Measurements from ENCODE around the gene STK32C.
A peak's percentile ranks its signal among the peaks of the same experiment; 100 is the strongest.

Gene STK32C

DNA sequence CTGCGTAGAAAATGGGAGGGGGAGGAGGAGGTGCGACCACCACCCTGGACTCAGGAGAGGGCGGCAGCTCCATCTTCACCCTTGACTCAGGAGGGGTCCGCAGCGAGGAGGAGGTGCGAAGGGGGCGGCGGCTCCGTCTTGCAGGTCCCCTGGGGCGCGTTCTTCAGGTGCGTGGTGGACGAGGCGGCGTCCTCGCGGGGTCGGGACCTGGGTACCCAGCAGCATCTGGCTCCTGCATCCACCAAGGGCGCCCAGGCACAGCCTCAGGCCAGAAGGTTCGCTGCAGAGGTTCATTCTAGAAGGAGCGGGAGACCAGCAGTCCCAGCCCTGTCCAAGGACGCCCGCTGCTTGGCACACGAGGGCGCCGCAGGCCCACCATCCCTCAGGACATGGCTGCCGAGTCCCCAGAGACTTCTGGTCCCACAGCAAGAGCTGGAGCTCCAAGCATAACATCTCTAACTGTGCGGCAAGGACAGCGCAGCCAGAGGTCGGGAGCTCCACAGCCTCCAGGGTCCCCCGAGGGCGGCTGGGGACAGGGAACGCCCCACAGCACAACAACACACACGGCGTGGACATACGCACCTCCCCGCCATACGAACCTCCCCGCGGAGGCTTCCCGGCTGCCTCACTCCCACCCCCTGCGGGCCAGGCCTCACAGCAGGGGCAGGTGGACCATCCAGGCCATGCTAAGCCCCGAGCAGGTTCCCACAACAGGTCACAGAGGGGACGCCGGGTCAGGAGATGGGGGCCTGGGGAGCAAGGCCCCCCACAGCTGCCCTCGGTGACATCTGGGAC, 137.8 kb downstream of the STK32C start:
- peaks cover 2% of the 10 kb centered on the region for H3K9me3 Mint-ChIP-seq
- peaks cover 3% of the 10 kb centered on the region for H3K4me1 Mint-ChIP-seq
- H3K27me3 Mint-ChIP-seq: peaks cover 3% of the 10 kb centered on the region
- no peak for DNase-seq (ENCODE audit: low spot score in 2 of 2)
- no peak for ATAC-seq (ENCODE audit: low read depth)
- H3K4me3 Mint-ChIP-seq: no peak overlapping the region
- H3K36me3 Mint-ChIP-seq: peaks cover 1% of the 10 kb centered on the region
- H3K27ac Mint-ChIP-seq: no peak overlapping the region

DNA sequence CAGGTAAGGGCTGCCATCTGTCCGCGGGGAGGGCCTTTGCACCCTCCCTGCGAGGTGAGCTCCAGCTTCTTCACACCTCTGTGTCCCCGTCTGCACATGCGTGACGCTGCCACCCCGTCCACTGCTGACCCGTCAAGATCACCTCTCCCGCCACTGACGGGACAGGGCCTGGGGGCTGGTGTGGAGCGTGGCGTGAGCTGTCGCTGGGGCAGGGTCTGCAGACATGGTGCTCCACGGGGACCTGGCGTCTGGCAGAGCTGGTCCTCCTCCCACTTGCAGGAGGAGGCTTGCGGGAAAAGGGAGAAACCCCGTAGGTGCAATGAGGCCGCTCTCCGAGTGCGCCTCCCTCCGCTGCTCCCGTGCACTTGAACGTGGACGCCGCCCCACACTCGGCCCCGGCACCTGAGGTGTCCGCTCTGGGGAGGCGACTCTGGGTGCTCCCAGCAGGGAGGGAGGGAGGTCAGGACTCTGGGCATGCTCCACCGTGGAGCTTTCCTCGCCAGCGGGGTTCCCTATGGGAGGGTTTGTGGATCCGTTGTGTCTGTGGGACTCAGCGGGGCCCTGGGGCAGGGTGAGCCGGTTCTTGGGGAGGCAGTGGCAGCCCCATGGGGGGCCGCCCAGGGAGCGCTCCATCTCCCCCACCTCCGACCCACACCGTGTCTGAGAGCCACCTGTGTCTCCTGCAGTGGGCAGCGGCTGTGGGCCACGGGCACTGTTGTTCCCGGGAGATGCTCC, 138.6 kb downstream of the STK32C start:
- Mint-ChIP-seq H3K27me3 (peaks cover 3% of the 10 kb centered on the region), H3K4me3 (no peak overlapping the region), H3K27ac (no peak overlapping the region), H3K36me3 (peaks cover 1% of the 10 kb centered on the region), H3K4me1 (peaks cover 6% of the 10 kb centered on the region), H3K9me3 (peaks cover 2% of the 10 kb centered on the region)
- DNase-seq (ENCODE audit: low spot score in 2 of 2): no peak
- no peak for ATAC-seq (ENCODE audit: low read depth)

DNA sequence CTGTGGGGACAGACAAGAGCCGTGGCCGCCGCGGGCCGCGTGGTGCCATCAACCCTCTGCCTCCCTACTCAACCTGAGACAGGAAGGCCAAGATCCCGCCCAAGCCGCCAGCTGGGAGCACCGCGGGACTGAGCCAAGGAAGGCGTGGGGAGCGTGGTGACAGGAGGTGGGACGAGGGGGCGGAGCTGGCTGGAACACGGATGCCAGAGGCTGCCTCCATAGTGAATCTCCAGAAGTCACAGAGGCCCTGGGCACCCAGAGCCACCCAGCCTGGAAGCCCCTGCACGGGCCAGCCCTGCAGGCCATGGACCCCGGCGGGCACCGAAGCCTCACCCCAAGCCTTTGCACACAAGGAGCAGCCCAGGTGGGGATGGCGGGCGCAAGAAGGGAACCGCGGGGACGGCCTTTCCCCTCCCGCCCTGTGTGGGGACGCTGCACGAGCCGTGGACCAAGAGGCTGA, 139.1 kb downstream of the STK32C start:
- peaks cover 1% of the 10 kb centered on the region for H3K36me3 Mint-ChIP-seq
- ATAC-seq (ENCODE audit: low read depth) (no peak), DNase-seq (ENCODE audit: low spot score in 2 of 2) (no peak)
- H3K4me1 Mint-ChIP-seq: peaks cover 6% of the 10 kb centered on the region
- H3K27ac Mint-ChIP-seq: no peak overlapping the region
- peaks cover 2% of the 10 kb centered on the region for H3K9me3 Mint-ChIP-seq
- no peak overlapping the region for H3K4me3 Mint-ChIP-seq
- H3K27me3 Mint-ChIP-seq: peaks cover 3% of the 10 kb centered on the region

DNA sequence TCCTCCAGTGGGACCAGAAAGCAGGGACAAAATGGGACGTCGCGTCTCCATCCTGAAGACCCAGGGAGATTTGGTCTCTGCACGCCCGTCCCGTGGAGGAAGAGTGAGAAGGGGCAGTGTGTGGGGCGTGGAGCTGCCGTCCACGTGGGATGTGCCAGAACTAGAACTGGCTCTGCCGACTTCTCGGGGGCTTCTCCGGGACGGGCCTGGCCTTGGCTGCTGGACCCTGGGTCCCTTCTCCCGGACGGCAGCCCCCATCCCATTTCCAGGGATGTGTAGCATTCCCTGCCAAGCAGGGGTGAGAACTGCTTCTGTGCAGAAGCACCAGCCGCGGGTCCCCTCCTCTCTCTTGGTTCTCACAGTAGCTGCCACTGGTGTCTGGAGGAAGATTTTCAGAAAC, 139.8 kb downstream of the STK32C start:
- DNase-seq (ENCODE audit: low spot score in 2 of 2) (no peak), ATAC-seq (ENCODE audit: low read depth) (no peak)
- H3K9me3 Mint-ChIP-seq: no peaks in the 10 kb centered on the region
- peaks cover 6% of the 10 kb centered on the region for H3K4me1 Mint-ChIP-seq
- no peak overlapping the region for H3K4me3 Mint-ChIP-seq
- peaks cover 5% of the 10 kb centered on the region for H3K27me3 Mint-ChIP-seq
- H3K27ac Mint-ChIP-seq: no peak overlapping the region
- H3K36me3 Mint-ChIP-seq: no peaks in the 10 kb centered on the region

DNA sequence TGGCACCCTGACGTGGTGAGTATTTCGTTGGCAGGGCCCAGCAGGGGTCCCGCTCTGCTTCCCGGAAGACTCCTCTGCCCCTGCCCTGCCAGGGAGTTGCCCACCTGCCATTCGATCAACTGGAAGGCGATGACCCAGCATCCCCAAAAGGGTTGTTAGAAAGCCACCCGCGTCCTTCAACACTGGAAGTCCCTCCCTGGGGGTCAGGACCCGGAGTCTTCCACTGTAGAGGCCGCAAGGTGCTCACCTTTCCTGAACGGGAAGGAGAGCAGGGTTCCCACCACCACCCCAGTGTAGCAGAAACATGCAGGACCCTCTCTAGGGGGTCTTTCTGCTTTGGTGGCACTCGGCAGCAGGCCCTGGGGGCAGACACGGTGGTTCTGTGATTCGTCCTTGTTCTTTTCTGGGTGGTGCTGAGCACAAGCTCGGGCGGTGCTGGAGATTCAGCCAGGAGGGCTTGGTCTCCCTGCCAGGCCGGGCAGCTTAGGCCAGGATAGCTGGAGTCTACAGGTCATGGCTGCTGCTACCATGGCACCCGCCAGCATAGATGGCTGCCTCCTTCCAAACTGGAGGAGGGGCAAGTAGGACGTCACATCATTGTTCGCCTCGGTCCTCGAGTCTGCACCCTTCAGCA, 140.6 kb downstream of the STK32C start:
- Mint-ChIP-seq H3K4me1 (peaks cover 9% of the 10 kb centered on the region), H3K9me3 (no peaks in the 10 kb centered on the region), H3K4me3 (no peak overlapping the region), H3K36me3 (no peaks in the 10 kb centered on the region), H3K27ac (no peak overlapping the region), H3K27me3 (peaks cover 5% of the 10 kb centered on the region)
- no peak for DNase-seq (ENCODE audit: low spot score in 2 of 2)
- ATAC-seq (ENCODE audit: low read depth): no peak

DNA sequence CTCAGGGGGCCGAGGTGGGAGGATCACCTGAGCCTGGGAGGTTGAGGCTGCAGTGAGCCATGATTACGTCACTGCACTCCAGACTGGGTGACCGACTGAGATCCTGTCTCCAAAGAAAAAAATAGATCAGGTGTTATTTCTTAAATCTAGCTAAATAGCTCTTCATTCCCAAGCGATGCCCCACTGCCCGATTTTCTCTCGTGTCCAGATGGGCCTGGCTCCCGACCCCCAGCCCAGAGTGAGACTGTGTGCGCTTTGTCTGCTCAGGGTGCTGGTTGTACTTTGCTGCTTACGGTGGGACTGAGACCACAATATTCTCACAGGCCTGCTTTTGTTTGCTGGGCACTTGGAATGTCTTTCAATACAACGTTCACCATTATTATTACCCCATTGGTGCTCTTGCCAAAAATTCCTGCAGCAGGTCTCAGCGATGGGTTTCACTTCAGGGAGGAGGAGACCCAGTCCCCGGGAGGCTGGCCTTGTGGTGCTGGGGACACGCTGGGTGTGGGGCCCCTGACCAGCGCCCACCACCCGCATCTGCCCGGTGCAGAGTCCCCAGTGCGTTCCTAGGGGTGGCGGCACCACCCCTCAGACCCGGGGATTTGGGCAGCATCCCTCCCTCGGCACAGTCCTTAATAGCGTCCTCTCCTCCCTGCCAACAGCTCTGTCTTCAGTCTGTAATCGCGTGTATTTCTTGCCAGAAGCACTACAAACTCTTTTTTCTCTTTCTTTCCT, 141.4 kb downstream of the STK32C start:
- peaks cover 5% of the 10 kb centered on the region for H3K27me3 Mint-ChIP-seq
- DNase-seq (ENCODE audit: low spot score in 2 of 2): no peak
- peaks cover 14% of the 10 kb centered on the region for H3K4me1 Mint-ChIP-seq
- H3K27ac Mint-ChIP-seq: no peak overlapping the region
- no peak overlapping the region for H3K4me3 Mint-ChIP-seq
- no peaks in the 10 kb centered on the region for H3K36me3 Mint-ChIP-seq
- H3K9me3 Mint-ChIP-seq: no peaks in the 10 kb centered on the region
- no peak for ATAC-seq (ENCODE audit: low read depth)

DNA sequence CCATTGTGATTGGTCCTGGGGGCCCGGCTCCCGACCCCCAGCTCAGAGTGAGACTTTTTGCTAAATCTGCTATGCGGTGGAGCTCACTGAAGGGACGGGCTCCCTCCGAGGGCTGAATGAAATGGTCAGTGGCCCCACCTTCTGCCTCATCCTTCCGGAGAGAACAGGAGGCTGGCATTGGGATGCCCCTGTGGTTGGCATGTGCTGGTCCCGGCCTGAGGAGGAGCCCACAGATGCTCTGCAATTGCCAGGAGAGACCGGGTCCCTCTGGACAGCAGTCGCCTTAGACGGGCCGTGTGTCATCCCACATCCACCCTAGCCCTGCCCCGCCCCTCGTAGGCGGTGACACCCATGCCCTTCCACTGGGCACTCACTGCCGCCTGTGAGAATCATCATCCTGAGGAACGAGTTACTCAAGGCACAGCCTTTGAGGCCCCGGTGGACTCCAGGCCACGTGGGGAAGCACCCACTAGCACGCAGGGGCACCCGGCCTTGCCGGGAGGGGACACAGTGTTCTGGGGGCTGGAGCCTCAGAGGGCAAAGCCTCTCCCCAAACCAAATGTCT, 142.3 kb downstream of the STK32C start:
- ATAC-seq (ENCODE audit: low read depth) (no peak), DNase-seq (ENCODE audit: low spot score in 2 of 2) (no peak)
- H3K4me1 Mint-ChIP-seq: peaks cover 14% of the 10 kb centered on the region
- no peaks in the 10 kb centered on the region for H3K36me3 Mint-ChIP-seq
- H3K9me3 Mint-ChIP-seq: no peaks in the 10 kb centered on the region
- no peak overlapping the region for H3K27ac Mint-ChIP-seq
- H3K27me3 Mint-ChIP-seq: peaks cover 5% of the 10 kb centered on the region
- H3K4me3 Mint-ChIP-seq: no peak overlapping the region

DNA sequence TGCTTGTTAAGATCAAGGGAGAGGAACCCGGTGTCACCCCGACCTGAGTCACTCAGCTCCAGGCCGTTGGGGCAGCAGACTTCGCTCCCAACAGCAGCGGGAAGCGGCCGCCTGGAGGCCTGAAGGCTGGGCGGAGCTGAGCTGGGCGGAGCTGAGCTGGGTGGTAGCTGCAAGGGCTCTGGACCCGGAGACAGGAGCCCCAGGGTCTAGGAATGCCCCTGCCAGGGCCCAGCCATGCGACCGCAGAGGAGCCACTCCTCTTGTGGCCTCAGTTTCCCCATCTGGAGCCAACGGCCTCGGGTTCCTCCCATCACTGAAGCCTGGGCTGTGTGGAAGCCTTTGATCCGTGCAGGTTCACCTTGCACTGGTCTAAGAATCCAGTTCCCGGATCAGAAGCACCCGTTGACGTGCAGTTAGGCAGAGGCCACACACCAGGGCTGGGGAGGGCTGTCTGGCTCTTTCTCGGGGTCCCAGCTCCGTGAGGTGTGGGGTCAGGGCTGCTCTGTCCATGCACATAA, 142.9 kb downstream of the STK32C start:
- Mint-ChIP-seq H3K36me3 (no peaks in the 10 kb centered on the region), H3K4me3 (no peak overlapping the region), H3K4me1 (peaks cover 14% of the 10 kb centered on the region), H3K27ac (no peak overlapping the region), H3K27me3 (peaks cover 5% of the 10 kb centered on the region), H3K9me3 (no peaks in the 10 kb centered on the region)
- ATAC-seq (ENCODE audit: low read depth) (no peak), DNase-seq (ENCODE audit: low spot score in 2 of 2) (no peak)

DNA sequence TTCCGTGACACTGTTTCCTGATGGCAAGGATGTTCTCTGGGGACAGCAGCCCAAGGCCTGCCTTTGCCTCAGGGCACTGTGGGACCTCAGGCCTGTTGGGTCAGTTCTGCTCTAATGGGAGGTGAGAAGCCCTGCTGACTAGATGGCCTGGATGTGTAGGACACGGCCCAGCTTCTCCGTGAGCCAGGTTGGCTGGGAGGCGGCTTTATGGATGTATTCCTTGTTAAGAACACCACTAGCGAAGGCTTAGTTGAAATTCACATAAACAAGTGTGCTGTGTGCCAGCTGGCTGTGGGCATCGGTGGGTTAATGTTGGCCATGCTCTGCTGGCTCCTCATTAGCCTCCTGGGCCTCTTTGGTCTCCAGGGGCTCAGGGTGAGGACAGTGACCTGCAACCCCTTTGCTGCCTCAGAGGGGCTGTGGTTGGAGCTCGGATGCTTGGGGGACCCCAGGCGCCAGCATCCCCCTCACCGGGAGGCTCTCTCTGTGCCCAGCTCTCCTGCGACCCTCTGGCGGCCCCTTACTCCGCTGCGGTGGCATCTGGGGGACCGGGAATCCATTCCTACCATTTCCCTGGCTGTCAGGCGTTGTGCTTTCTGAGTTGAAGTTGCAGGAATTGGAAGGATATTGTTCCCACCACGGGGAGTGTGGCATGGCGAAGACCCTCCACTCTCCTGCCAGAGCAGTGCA, 143.8 kb downstream of the STK32C start:
- Mint-ChIP-seq H3K27ac (no peak overlapping the region), H3K36me3 (no peaks in the 10 kb centered on the region), H3K4me1 (peaks cover 14% of the 10 kb centered on the region), H3K9me3 (peaks cover 2% of the 10 kb centered on the region), H3K27me3 (peaks cover 5% of the 10 kb centered on the region), H3K4me3 (no peak overlapping the region)
- DNase-seq (ENCODE audit: low spot score in 2 of 2): no peak
- ATAC-seq (ENCODE audit: low read depth): no peak

DNA sequence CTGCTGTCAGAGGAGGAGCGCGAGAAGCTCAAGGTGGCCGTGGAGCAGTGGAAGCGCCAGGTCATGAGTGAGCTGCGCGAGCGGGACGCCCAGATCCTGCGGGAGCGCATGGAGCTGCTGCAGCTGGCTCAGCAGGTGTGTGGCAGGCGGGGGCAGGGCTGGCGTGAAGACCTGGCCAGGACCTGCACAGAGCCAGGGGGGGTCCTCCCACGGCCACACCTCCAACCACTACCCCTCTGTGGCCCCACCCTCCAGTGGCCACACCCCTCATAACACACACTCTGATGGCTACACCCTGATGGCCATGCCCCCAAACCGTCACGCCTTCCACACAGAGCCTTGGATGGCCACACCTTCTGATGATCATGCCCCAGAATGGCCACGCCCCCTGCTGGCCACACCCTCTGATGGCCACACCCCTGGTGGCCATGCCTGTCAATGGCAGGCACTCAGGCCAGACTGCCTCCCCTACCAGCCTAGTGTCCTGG, 144.4 kb downstream of the STK32C start:
- ATAC-seq (ENCODE audit: low read depth): peak; percentile 56
- H3K36me3 Mint-ChIP-seq: no peaks in the 10 kb centered on the region
- no peak overlapping the region for H3K27ac Mint-ChIP-seq
- peaks cover 5% of the 10 kb centered on the region for H3K27me3 Mint-ChIP-seq
- DNase-seq (ENCODE audit: low spot score in 2 of 2): no peak
- peaks cover 14% of the 10 kb centered on the region for H3K4me1 Mint-ChIP-seq
- peaks cover 2% of the 10 kb centered on the region for H3K9me3 Mint-ChIP-seq
- no peak overlapping the region for H3K4me3 Mint-ChIP-seq

DNA sequence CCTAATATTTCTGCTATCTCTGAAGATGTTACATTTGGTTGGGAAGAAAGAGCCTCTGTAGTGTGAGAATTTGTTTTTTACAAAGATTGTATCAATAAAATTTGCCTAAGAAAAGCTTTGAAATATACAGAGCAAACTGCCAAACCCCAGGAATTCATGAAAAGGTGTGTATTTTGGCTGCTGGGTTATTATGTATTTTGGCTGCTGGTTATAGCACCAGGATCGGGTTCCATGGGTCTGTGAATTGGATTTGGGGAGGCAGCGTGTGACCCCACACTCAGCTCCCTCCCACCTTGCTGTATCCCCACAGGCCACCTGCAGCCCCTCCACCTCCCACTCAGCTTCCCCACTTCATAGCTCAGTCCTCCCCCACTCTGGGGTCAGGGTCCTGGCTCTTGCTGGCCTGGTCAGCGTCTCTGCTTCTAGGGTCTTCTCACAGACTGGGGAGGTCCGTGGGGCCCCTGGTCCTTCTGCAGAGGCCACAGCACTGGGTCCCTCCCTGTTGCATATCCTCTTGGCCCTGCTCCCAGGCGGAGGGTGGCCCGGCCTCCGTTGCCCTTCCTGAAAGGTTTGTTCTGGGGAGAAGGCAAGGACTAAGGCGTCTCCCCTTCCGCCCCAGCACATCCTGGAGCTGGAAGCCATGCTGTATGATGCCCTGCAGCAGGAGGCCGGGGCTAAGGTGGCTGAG, 145.0 kb downstream of the STK32C start:
- H3K27me3 Mint-ChIP-seq: peaks cover 5% of the 10 kb centered on the region
- DNase-seq (ENCODE audit: low spot score in 2 of 2) (no peak), ATAC-seq (ENCODE audit: low read depth) (no peak)
- peaks cover 14% of the 10 kb centered on the region for H3K4me1 Mint-ChIP-seq
- peak overlapping the region; percentile 42 for H3K27ac Mint-ChIP-seq
- no peaks in the 10 kb centered on the region for H3K36me3 Mint-ChIP-seq
- H3K4me3 Mint-ChIP-seq: no peak overlapping the region
- H3K9me3 Mint-ChIP-seq: peaks cover 2% of the 10 kb centered on the region

DNA sequence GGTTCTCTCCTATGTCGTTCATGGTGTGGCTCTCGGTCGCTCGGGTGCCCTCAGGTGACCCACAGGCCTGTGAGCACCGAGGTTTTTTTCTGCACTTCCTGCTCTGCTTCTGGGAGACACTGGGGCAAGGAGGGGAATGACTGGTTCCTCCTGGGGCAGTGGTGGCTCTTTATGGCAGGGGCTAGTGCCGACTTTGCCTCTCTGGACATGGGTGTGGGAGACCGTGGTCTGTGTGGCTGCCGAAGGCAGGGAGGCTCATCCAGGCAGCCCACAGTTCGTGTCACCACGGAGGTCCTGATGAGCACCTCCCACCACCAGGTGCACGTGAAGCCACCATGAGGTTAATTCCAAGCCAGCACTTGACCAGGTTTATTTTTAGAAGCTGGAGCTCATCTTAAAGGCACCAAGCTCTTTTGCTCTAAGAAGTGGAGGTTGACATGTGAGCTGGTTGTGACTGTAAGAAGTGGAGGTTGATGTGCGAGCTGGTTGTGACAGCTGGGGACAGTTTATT, 145.7 kb downstream of the STK32C start:
- H3K4me1 Mint-ChIP-seq: peaks cover 14% of the 10 kb centered on the region
- H3K9me3 Mint-ChIP-seq: peaks cover 2% of the 10 kb centered on the region
- H3K4me3 Mint-ChIP-seq: peak overlapping the region; percentile 67
- peak overlapping the region; percentile 42 for H3K27ac Mint-ChIP-seq
- peak; percentile 53 for ATAC-seq (ENCODE audit: low read depth)
- no peak for DNase-seq (ENCODE audit: low spot score in 2 of 2)
- no peaks in the 10 kb centered on the region for H3K36me3 Mint-ChIP-seq
- H3K27me3 Mint-ChIP-seq: peaks cover 5% of the 10 kb centered on the region

Data from memory B cell (primary cell).